HG03342 (cell line): ENCODE data around the gene LPCAT2.

Source experiments
- ATAC-seq: cut with Tn5 transposase; IDR thresholded peaks from one replicate; pipeline ENCODE4 v1.9.1; 2021; ENCODE audit warnings: mild to moderate bottlenecking, moderate library complexity; ENCODE audit not compliant: unreplicated experiment

Gene LPCAT2, protein sequence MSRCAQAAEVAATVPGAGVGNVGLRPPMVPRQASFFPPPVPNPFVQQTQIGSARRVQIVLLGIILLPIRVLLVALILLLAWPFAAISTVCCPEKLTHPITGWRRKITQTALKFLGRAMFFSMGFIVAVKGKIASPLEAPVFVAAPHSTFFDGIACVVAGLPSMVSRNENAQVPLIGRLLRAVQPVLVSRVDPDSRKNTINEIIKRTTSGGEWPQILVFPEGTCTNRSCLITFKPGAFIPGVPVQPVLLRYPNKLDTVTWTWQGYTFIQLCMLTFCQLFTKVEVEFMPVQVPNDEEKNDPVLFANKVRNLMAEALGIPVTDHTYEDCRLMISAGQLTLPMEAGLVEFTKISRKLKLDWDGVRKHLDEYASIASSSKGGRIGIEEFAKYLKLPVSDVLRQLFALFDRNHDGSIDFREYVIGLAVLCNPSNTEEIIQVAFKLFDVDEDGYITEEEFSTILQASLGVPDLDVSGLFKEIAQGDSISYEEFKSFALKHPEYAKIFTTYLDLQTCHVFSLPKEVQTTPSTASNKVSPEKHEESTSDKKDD

DNA sequence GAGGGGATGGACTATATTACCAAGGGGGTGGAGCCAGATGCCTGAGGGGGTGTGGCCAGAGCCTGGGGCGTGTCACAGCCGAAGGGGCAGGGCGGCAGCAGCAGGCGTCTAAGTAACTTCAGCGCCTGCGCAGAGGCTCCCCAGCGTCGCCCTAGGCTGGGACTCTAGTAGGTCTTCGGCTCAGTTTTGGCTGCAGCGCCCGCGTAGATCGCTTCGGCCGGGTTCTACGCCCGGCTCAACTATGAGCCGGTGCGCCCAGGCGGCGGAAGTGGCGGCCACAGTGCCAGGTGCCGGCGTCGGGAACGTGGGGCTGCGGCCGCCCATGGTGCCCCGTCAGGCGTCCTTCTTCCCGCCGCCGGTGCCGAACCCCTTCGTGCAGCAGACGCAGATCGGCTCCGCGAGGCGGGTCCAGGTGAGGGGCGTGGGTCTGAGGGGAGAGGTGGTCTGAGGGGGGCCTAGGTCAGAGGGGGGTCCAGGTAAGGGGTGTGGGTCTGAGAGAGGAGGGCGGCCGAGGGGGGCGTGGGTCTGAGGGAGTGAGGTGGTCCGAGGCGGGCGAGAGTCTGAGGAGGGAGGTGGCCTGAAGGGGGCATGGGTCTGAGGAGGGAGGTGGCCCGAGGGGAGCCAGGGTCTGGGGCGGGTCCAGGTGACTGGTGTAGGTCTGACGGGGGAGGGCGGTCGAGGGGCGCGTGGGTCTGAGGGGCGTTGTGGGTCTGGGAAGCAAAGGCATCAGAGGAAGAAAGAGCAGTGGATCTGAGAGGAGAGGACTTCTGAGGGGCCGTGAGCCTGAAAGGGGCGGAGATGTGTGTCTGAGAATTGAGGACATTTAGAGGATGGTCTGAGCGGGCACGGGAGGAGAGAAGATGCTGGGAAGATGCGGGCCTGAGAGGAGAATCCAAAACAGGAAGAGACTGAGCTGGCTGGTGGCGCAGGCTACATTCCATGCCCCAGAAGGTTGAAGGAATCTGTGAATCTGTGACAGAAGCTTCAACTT lies at the start of gene LPCAT2:
TSS of gene LPCAT2 (plus strand) at position 132 of the 991 bp plus-strand sequence. CDS start at position 242, 110 bp downstream.
- ATAC-seq: no peak

DNA sequence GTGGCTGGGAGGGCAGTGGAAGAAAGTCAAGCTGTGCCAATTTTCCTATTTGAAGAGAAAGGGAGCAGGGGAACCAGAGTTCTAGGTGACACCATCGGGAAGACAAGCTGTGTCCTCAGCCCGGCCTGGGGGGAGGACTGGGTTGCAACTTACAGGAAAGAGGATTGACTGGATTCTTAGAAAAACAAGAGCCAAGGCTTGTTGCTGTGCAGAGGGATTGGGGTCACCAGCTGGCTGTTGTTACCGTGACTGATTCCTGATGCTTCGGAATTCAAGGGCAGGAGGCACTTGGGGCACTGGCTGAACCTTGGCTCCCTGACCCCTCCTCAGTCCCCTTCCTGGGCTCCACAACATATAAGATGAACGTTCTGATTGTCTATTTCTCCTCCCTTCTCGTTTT lies 46.6 kb upstream of the LPCAT2 start:
- ATAC-seq: no peak

DNA sequence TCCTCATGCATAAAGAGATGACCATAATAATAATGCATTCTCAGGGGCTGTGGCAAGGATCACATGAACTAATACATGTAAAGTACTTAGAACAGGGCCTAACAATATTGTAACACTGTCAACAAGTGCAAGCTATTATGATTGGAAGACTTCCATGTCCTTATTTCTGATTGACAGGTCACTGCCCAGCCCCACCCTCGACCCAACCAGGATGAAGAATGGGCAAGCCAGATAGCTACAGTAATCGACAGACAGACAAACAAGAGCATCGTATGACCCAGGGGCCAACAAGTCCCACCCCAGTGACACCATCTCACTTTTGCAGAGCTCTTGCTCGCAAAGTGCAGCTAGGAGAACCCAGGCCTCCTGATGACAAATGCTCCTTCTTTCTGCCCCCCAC lies 44.5 kb upstream of the LPCAT2 start:
- no peak for ATAC-seq

DNA sequence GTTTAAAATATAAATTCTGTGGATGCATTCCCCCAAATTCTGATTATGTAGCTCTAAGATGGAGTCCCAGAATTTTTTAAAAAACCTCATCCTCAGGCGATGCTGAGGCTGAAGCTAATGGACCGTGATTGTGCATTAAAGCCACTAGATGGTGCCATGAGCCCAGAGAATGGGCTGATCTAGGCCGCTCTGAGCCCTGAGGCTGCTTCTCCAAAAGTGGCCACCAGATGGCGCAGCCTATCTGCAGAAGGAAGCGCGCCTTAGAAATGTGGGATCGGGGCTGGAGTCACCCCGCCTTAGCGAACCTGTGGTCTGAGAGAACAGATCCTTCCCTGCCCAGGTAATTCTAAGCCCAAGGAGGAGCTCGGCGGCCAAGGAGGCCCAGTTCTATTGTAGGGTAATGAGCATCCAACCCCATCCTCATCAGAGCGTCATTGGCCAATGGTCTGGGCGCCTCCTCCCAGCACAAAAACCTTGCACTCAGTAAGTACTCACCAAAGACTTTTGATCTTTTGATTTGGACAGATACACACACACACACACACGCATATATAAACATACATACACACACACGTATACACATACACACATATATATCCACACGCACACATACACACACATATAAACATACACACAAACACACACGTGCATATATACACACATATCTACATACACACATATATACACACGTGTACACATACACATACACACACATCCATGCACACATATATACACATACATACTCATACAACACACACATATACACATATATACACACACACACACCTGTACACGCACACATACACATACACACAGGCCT lies 43.6 kb upstream of the LPCAT2 start:
- ATAC-seq: peak; percentile 96

DNA sequence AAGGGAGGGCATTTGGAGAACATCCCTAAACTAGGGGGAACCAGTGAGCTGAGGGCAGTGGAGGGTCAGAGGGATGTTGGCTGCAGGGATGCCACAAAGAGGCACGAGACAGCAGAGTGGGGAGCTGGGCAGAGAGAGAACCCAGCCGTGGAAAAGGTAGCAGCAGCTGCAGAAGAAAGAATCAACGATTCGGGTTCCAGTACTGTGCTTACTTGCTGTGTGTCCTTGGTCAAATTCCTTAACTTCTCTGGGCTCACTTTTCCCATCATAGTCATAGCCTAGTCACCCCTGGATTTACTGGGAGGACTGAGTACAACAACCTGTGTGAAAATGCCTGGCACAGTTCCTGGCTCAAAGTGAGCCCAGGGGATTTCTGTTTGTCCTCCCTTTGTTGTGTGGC lies 42.7 kb upstream of the LPCAT2 start:
- ATAC-seq: no peak

DNA sequence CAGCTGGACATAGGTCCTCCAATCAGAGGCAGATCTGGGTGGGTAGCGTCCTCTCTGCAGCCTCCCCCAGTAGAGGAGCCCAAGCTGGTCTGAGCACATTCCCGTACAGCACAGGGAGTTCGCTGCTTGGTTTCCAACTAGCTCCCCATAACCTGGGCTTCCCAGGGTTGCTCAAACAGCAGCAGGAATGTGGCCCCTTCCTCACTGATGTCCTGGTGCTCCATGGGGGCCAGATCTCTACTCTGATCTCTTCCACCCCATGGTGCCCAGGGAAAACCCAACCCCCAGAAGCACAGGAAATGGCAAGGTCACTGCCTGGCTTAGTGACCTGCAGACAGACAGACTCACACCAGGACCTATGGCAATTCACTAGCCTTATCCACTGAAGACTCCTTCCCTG lies 41.0 kb upstream of the LPCAT2 start:
- ATAC-seq: no peak

DNA sequence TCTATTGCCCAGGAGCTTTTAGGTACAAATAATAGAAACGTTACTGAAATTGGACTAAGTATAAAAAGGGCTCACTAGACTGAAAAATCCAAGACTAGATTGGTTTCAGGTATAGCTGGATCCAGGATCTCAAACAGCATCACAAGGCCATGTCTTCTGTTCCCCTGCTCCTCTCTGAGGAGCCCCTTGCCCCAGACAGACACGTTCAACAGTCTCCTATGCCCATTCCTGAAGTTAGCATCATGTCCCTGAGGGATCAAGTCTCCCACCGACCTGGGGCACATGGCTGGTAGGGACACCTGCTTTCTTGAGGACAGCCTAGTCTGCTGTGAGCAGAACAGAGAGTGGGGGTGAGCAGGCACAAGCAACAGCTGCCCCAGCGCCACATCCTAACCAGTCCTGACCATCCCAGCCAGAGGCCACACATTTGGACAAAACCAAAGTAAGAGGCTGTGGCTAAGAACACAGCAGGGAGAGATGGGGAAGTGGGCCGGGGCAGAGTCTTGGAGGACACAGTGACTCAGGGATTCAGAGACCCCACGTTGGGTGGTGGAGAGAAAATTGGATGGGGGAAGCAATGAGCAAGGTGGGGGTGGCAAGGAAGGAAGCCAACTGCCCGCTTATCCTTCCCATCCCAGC lies 40.4 kb upstream of the LPCAT2 start:
- no peak for ATAC-seq

DNA sequence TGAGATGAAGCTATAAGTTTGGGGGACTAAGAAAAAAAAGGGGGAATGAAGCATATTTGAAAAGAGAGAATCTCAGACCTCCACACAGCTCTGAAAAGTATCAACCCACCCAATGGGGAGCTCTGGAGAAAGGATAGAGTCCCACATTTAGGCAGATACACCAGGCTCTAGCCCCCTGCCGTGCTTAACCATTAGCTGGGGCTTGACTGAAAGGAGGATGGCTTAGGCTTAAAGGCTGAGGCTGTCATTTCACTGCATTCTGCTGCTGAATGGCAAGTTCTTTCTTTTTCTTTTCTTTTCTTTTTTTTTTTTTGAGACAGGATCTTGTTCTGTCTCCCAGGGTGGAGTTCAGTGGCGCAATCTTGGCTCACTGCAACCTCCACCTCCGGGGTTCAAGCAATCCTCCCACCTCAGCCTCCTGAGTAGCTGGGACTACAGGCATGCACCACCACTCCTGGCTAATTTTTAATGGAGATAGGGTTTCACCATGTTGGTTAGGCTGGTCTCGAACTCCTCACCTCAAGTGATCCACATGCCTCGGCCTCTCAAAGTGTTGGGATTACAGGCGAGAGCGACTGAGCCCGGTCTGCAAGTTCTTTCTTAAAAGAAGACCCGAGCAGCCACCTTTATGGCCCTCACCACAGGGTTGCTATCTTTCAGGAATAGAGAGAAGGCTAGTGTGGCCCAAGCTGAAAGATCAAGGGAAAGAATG lies 38.9 kb upstream of the LPCAT2 start:
- no peak for ATAC-seq

DNA sequence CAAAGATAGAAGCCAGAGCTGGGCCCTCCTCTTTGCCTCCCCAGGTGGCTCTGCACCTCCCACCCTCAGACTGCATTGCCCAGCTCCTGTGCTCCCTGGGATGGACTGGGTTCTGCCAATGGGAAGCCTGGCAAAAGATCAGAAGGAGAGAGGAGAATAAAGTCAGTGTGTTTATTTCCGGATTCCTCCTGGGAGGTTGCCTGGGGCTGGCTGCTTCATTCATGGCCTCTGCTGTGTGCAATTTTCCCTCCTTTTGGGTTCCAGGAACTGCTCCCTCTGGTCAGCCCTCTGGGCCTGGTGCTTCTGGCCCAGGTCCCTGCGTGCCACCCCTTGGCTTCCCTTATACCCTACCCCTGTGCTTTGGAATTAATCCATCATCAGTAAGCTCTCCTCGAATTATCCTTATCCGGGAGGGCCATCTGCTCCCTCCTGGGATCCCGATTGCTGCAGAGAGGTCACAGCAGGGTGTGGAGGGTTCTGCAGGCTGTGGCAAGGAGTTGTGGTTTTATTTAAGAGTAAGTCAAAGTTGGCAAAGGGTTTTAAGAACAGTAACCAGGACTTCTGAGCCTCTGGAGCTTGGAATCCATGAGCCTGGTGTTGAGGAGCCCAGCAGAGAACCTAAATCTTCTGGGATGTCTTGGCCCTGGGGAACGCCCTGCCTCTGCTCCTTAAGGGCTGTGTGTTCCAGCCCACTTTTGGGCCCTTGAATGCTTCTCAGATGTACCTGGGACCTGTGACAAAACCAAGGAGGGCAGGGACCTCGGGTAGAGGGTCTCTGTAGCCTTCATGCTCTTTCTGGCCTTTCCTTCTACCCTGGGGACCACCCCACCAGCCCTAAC lies 38.1 kb upstream of the LPCAT2 start:
- ATAC-seq: no peak

DNA sequence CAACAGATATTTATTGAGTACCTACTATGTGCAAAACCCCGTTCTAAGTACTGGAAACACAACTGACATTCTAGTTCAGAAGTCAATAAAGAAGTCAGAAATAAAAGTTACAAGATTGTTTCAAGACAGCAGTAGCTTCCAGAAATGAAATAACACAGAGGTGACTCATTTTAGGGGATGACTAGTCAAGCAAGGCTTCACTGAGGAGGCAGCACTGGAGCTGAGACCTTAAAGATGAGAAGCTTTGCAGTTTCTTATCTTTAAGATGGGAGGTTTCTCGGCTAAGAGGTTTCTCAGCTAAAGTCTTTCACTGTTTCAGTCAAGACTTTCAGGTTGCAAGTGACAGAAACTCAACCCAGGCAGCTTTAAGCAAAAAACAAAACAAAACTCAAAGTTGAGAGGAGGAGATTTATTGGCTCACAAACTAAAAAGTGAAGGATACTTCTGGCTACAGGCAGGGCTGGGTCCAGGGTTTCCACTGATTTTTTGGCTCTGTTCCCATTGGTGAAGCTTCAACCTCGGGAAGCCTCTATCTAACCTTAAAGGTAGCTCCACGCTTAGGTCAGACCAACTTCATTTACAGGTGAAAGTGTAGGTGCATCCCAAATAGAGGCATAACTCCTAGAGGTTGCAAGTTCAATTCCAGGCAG lies 37.3 kb upstream of the LPCAT2 start:
- peak; percentile 72 for ATAC-seq

DNA sequence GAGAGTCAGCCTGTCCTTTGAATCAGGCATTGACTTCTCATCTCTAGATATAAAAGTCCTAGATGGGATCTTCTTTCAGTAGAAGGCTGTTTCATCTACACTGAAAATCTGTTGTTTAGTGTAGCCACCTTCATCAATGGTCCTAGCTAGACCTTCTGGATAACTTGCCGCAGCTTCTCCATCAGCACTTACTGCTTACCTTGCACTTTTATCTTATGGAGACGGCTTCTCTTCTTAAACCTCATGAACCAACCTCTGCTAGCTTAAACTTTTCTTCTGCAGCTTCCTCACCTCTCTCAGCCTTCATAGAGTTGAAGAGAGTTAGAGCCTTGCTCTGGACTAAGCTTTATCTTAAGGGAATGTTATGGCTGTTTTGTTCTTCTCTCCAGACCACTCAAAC lies 35.3 kb upstream of the LPCAT2 start:
- no peak for ATAC-seq

DNA sequence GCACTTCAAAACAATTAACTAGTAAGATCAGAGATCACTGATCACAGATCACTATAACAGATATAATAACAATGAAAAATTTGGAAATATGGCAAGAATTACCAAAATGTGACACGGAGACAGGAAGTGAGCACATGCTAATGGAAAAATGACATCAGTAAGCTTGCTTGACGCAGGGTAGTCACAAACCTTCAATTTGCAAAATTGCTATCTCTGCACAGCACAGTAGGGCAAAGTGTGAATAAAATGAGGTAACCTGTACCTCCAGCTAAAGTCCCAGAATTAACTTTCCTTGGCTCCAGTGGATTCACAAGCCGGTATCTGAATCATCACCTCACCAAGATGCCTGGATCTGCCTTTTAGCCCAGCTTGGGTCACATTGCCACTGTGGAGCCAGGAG lies 34.1 kb upstream of the LPCAT2 start:
- no peak for ATAC-seq

DNA sequence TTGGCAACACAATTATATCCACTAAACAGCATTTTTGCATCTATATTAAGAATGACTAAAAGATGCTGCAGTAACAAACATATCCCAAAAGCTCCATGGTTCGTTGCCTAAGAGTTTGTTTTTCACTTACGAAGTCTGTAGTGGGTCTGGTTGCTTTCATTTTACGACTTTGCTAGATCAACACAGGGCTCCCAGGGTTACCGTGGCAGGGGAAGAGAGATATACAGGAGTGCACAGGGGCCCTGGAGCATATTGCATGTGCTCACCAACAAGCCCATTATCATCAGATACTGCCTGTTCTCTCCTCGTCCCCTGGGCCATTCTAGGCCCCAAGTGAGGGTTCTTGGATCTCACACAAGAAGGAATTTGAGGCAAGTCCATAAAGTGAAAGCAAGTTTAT lies 33.0 kb upstream of the LPCAT2 start:
- no peak for ATAC-seq

DNA sequence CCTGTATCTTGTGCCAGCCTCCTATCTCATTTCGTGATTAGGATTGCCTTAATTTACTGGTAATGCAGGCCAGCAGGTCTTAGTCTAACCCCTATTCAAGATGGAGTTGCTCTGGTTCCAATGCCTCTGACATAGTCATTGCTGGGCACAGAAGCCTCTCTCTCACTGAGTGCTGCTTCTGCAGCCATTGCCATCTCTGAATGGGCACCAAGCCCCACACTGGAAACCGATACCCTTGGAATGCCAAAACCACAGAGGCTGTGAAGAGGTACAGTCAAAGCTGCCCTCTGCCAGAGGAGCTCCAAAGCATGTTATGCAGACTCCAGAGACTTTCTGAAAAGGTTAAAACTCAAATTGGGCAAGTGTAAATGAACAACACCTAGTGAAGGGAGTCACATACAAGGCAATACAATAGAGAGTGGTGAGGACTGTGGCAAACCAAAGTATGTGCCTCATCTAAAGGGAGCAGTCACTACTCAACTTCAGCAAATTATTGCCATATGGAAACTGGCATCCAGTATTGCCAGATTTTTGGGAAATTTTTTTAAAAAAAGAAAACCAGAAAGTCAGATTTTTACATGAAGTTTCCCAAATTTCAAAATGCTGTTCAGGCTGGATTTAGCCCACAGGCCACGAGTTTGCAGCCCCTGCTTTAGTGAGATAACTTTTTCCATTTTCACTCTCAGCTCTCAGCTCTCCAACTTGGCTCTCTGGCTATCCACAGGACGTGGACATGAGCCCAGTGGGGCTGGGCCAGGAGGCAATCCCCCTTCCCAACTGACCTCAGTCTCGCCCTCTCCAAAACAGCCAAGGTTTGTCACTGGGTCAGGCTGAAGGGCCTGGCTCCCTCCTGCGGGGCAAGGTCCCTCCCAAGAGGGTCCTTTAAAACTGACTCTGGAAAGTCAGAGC lies 32.0 kb upstream of the LPCAT2 start:
- no peak for ATAC-seq

DNA sequence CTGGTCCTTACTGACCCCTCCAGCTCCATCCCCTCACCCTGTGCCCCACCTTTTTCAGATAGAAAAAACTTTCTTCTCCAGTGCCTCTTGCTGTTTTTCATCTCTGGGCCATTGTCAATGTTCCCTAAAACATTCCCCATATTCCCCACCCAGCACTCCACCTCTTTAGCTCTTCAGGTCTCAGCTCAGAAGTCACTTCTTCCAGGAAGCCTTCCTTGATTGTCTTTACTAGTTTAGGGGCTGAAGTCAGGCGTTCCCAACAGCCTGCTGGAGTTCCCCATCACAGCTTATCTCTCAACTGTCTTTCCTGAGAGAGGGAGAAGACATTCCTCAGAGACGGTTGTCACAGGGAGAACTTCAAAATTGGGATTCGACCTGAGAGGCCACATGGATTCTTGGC lies 31.1 kb upstream of the LPCAT2 start:
- no peak for ATAC-seq

DNA sequence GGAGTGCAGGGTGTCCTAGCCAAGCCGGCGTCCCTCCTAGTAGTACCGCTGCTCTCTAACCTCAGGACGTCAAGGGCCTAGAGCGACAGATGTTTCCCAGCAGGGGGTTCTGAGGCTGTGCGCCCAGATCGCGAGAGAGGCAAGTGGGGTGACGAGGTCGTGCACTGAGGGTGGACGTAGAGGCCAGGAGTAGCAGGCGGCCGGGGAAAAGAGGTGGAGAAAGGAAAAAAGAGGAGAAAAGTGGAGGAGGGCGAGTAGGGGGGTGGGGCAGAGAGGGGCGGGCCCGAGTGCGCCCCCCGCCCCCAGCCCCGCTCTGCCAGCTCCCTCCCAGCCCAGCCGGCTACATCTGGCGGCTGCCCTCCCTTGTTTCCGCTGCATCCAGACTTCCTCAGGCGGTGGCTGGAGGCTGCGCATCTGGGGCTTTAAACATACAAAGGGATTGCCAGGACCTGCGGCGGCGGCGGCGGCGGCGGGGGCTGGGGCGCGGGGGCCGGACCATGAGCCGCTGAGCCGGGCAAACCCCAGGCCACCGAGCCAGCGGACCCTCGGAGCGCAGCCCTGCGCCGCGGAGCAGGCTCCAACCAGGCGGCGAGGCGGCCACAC lies 29.9 kb upstream of the LPCAT2 start, which contains the start of gene MMP2:
TSS of gene MMP2 (plus strand) at position 372 of the 603 bp plus-strand sequence. CDS start 282 bp downstream, outside the sequence.
- ATAC-seq: no peak
